Lung (tissue), 12 donors: ENCODE measurements around the gene FAT2. TPM values are rescaled to one million over a fixed set of nuclear protein-coding genes. Genes with fewer than 3 reads are reported as not detected.
"Not testable (repeated sequence)": the region's sequence is repeated elsewhere in the genome, so short reads cannot be mapped to it uniquely, and the experiment has no call there.

Experiments
- ATAC-seq: fragments of 200-7000 bp; cut with Tn5 transposase; one replicate; pipeline ENCODE4 v1.9.1; 2020; ENCODE audit warnings: moderate number of reproducible peaks; ENCODE audit not compliant: insufficient read depth, low FRiP score
- DNase-seq, 3 donors: peaks; one replicate each; pipeline ENCODE4 v3.0.0-alpha.2; 2013 to 2017
- H3K27ac ChIP-seq, 2 donors: one replicate each; pipeline ENCODE4 v1.5.1; 2013; ENCODE audit warnings: mild to moderate bottlenecking in 2 of 2, moderate library complexity in 2 of 2, control low read depth in 1 of 2, inconsistent platforms in 1 of 2, low read depth in 1 of 2, low read length in 1 of 2
- H3K27me3 ChIP-seq, 3 donors: one replicate each; pipeline ENCODE4 v1.5.1; 2013; ENCODE audit warnings: low read length in 2 of 3; ENCODE audit not compliant: control insufficient read depth in 3 of 3, insufficient read depth in 3 of 3
- H3K36me3 ChIP-seq, 4 donors: one replicate each; pipeline ENCODE4 v1.5.1; 2013; ENCODE audit warnings: low read length in 4 of 4, mild to moderate bottlenecking in 1 of 4, moderate library complexity in 1 of 4; ENCODE audit not compliant: control insufficient read depth in 4 of 4, insufficient read depth in 4 of 4
- H3K4me1 ChIP-seq, 5 donors: one replicate each; pipeline ENCODE4 v1.5.1; 2013; ENCODE audit warnings: low read length in 5 of 5, mild to moderate bottlenecking in 2 of 5, moderate library complexity in 1 of 5; ENCODE audit not compliant: control insufficient read depth in 5 of 5, insufficient read depth in 5 of 5
- H3K4me3 ChIP-seq: one replicate; pipeline ENCODE4 v1.5.1; 2013; ENCODE audit warnings: mild to moderate bottlenecking, control low read depth, moderate library complexity
- H3K9ac ChIP-seq, 2 donors: one replicate each; pipeline ENCODE4 v1.5.1; 2013; ENCODE audit warnings: low read length in 2 of 2, control low read depth in 1 of 2; ENCODE audit not compliant: insufficient read depth in 1 of 2
- H3K9me3 ChIP-seq, 4 donors: one replicate each; pipeline ENCODE4 v1.5.1; 2013; ENCODE audit warnings: low read length in 3 of 4, mild to moderate bottlenecking in 1 of 4, moderate library complexity in 1 of 4; ENCODE audit not compliant: control insufficient read depth in 4 of 4, insufficient read depth in 3 of 4
- WGBS, 2 donors: extraction: QIAGEN DNeasy Blood & Tissue Kit; methylation state at CpG; one replicate each; pipeline ENCODE4 v1.1.7; 2013; 5-methylcytosine and 5-hydroxymethylcytosine counted together
- polyA plus RNA-seq, 2 donors: library from polyadenylated mRNA; stranded (reverse); fragments of 200-250 nt; gene quantifications; one replicate each; pipeline ENCODE4 v1.2.1, GENCODE V29; 2013
- total RNA-seq, 2 donors: library from RNA; depleted of rRNA in 1 of 2; stranded (reverse); fragments of >200 nt in 1 of 2; gene quantifications; one replicate each; pipeline ENCODE4 v1.2.1, GENCODE V29; 2014 to 2021
- TF ChIP-seq, protein P1 (sequence below): IDR thresholded peaks from 2 replicates; pipeline ENCODE4 v1.5.1; 2012; ENCODE audit warnings: mild to moderate bottlenecking; ENCODE audit errors: control extremely low read depth, extremely low read depth
- donor health status: control.
- donor health status: control.
- donor health status: Bipolar disorder and iron deficiency.
- donor health status: healthy.
- donor health status: DM: yes; HTN: yes; CAD: no.

Gene FAT2
- total and polyA plus RNA-seq, 4 donors: 0.24 to 3.1 (median 0.67) TPM

DNA sequence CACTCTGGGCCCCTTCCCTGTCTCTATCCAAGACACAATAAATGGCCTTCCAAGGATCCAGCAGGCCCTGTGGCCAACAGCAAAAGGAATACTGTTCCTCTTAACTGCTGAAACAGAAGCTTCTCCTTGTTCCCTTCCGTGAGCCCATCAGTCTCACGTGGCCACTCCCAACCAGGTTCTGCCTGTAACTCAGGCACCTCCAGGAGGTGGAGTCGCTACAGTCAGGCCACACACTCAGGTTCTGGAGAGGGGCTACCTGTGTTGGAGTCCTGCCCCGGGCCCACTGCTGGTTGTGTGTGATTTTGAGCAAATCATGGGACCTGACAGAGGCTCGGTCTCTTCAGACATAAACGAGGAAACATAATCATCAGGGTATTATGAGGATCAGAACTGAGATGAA, 10.3 kb downstream of the FAT2 start:
- Histone ChIP-seq H3K4me1 (no peaks in the 10 kb centered on the region), H3K4me3 (no peak overlapping the region), H3K9me3 (no peaks in the 10 kb centered on the region), H3K36me3 (no peaks in the 10 kb centered on the region), H3K27me3 (no peaks in the 10 kb centered on the region), H3K27ac (no peak overlapping the region), H3K9ac (no peak overlapping the region)
- WGBS, 2 donors: 73 to 81% methylated on average over 6 of the region's 6 CpGs
- no peak for DNase-seq
- no peak for ATAC-seq
- TF ChIP-seq, protein P1, sequence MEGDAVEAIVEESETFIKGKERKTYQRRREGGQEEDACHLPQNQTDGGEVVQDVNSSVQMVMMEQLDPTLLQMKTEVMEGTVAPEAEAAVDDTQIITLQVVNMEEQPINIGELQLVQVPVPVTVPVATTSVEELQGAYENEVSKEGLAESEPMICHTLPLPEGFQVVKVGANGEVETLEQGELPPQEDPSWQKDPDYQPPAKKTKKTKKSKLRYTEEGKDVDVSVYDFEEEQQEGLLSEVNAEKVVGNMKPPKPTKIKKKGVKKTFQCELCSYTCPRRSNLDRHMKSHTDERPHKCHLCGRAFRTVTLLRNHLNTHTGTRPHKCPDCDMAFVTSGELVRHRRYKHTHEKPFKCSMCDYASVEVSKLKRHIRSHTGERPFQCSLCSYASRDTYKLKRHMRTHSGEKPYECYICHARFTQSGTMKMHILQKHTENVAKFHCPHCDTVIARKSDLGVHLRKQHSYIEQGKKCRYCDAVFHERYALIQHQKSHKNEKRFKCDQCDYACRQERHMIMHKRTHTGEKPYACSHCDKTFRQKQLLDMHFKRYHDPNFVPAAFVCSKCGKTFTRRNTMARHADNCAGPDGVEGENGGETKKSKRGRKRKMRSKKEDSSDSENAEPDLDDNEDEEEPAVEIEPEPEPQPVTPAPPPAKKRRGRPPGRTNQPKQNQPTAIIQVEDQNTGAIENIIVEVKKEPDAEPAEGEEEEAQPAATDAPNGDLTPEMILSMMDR: no peak

DNA sequence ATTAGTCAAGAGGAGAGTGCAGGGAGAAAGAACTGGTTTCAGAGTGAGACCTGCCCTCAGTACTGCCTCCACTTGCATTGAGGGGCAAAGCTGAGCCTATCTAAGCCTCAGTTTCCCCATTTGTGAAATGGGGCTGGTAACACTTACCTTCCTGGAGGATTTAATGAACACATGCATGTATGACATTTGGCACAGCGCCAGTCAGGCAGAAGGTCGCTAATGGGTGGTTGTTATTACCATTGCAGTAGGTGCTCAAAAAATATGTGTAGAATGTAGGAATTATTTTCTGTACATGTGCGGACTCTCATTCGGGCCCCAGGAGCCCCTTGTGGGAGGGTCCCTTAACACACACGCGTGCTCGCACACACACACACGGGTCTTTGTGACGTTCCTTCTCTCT, 10.9 kb downstream of the FAT2 start:
- Histone ChIP-seq H3K9me3 (no peaks in the 10 kb centered on the region), H3K36me3 (no peaks in the 10 kb centered on the region), H3K4me3 (no peak overlapping the region), H3K27me3 (no peaks in the 10 kb centered on the region), H3K9ac (no peak overlapping the region), H3K4me1 (no peaks in the 10 kb centered on the region), H3K27ac (no peak overlapping the region)
- ATAC-seq: no peak
- 89 to 94% methylated on average over 9 of the region's 9 CpGs for WGBS, 2 donors
- no peak for DNase-seq
- TF ChIP-seq, protein P1: no peak

DNA sequence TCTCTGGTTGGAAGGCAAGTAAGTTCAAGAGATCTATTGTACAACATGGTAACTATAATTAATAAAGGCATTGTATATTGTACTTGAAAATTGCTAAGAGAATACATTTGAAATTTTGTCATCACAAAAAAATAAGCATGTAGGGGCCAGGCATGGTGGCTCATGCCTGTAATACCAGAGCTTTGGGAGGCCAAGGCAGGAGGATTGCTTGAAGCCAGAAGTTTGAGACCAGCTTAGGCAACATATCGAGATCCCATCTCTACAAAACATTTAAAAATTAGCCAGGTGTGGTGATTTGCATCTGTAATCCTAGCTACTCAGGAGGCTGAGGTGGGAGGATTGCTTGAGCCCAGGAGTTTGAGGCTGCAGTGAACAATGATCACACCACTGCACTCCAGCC, 12.0 kb downstream of the FAT2 start:
- 94 to 96% methylated on average over 1 of the region's 1 CpG for WGBS, 2 donors
- DNase-seq, H3K9ac ChIP-seq, H3K27me3 ChIP-seq, H3K4me1 ChIP-seq, ATAC-seq, H3K36me3 ChIP-seq, H3K9me3 ChIP-seq, H3K4me3 ChIP-seq, H3K27ac ChIP-seq: not testable (repeated sequence)

DNA sequence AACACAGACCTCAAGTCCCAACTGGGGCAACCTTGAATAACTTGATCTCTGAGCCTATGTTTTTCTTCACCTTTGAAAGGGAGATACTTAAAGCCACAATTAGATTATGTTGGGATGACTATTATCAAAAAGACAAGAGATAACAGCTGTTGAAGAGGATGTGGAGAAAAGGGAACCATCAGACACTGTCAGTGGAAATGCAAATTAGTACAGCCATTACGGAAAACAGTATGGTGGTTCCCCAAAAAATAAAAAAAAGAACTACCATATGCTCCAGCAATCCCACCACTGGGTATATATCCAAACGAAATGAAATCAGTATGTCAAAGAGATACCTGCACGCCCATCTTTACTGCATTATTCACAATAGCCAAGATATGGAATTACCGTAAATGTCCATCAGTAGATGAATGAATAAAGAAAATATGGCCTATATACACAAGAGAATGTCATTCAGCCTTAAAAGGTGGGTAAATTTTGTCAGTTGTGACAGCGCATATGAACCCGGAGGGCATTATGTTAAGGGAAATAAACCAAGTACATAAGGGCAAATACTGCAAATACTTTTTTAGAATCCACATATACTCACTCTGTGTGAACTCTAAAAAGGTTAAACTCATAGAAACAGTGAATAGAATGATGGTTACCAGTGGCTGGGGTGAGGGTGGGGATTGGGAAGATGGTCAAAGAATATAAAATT, 12.7 kb downstream of the FAT2 start:
- ATAC-seq (no peak), DNase-seq (no peak)
- Histone ChIP-seq H3K4me1 (no peaks in the 10 kb centered on the region), H3K4me3 (no peak overlapping the region), H3K9me3 (no peaks in the 10 kb centered on the region), H3K27ac (no peak overlapping the region), H3K27me3 (no peaks in the 10 kb centered on the region), H3K36me3 (no peaks in the 10 kb centered on the region), H3K9ac (no peak overlapping the region)
- WGBS, 2 donors: 78 to 90% methylated on average over 6 of the region's 6 CpGs
- TF ChIP-seq, protein P1: no peak
